LNCAP (cell line): Measurements from ENCODE around the gene PTPRCAP.

Experiments
- TF ChIP-seq, protein P1 (sequence below): fragments of 450-650 bp; IDR thresholded peaks from 2 replicates; pipeline ENCODE4 v1.5.1; 2017; ENCODE audit warnings: mild to moderate bottlenecking

The PTPRCAP gene

DNA sequence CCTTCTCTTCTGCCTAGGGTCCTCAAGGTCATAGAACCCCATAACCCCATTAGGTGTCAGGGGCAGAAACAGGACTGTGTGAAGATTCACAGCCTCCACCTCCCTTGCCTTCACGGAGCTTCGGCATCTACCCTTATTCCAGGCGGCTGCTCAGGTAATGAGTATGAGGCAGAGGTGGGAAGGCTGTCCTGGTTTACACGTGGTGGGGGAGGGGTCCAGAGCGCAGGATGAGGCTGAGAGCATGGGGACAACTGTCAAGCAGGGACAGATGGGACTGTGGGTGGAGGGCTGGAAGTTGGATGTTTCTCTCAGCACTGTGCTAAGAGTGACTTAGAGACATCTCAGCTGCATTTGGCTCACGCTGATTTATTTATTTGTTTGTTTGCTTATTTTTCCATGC lies 50.0 kb downstream of the PTPRCAP start:
- TF ChIP-seq, protein P1, sequence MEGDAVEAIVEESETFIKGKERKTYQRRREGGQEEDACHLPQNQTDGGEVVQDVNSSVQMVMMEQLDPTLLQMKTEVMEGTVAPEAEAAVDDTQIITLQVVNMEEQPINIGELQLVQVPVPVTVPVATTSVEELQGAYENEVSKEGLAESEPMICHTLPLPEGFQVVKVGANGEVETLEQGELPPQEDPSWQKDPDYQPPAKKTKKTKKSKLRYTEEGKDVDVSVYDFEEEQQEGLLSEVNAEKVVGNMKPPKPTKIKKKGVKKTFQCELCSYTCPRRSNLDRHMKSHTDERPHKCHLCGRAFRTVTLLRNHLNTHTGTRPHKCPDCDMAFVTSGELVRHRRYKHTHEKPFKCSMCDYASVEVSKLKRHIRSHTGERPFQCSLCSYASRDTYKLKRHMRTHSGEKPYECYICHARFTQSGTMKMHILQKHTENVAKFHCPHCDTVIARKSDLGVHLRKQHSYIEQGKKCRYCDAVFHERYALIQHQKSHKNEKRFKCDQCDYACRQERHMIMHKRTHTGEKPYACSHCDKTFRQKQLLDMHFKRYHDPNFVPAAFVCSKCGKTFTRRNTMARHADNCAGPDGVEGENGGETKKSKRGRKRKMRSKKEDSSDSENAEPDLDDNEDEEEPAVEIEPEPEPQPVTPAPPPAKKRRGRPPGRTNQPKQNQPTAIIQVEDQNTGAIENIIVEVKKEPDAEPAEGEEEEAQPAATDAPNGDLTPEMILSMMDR, result no peak

DNA sequence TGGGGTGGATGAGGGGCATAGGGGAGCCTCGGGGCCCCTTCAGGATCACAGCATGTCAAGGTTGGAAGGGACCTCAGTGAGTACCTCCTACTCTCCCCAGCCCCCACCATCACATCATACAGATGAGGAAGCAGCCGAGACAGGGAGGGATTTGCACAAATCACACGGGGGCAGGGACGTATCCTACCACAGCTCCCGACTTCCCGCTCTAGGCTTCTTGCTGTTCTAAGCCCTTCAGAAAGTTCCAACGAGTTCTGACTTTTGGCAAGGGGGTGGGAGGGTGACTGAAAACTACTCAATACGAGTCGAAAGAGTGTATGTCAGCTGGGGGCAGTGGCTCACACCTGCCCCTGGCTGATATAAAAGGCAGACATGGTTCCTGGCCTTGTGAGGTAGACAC lies 50.4 kb downstream of the PTPRCAP start:
- TF ChIP-seq, protein P1, result no peak
